Ascending aorta (tissue), 2 donors: ENCODE results near the gene GLRX. TPM values are rescaled to one million over a fixed set of nuclear protein-coding genes. Genes with fewer than 3 reads are reported as not detected.
A peak's percentile ranks its signal among the peaks of the same experiment; 100 is the strongest.

Source experiments
- DNase-seq, 2 donors: peaks; one replicate each; pipeline ENCODE4 v3.0.0-alpha.2; 2019; ENCODE audit warnings: low spot score in 2 of 2
- H3K27ac ChIP-seq, 2 donors: fragments of 200-600 bp; sonication (generic); one replicate each; pipeline ENCODE4 v1.5.1; 2016 to 2017; ENCODE audit warnings: mild to moderate bottlenecking in 1 of 2
- H3K27me3 ChIP-seq: fragments of 200-600 bp; sonication (generic); one replicate; pipeline ENCODE4 v1.5.1; 2017
- H3K36me3 ChIP-seq, 2 donors: fragments of 200-600 bp; sonication (generic); one replicate each; pipeline ENCODE4 v1.5.1; 2016
- H3K4me1 ChIP-seq, 2 donors: fragments of 200-600 bp; sonication (generic); one replicate each; pipeline ENCODE4 v1.5.1; 2016 to 2017; ENCODE audit warnings: mild to moderate bottlenecking in 1 of 2
- H3K4me3 ChIP-seq, 2 donors: fragments of 200-600 bp; sonication (generic); one replicate each; pipeline ENCODE4 v1.5.1; 2016 to 2017; ENCODE audit warnings: mild to moderate bottlenecking in 1 of 2
- H3K9me3 ChIP-seq, 2 donors: fragments of 200-600 bp; sonication (generic); one replicate each; pipeline ENCODE4 v1.5.1; 2016
- intact Hi-C: fragments of 100-400 bp; cut with DNase I; formaldehyde crosslinking; loops from one replicate; pipeline ENCODE4 v1.15.1; 2023
- total RNA-seq: library from RNA; depleted of rRNA; stranded (reverse); fragments of >200 nt; gene quantifications from one replicate; pipeline ENCODE4 v1.1.0, GENCODE V29; 2016
- TF ChIP-seq, protein P1 (sequence below), 3 experiments: fragments of 200-600 bp in 2 of 3; fragments of 450-650 bp in 1 of 3; sonication (generic) in 2 of 3; IDR thresholded peaks; one replicate each; pipeline ENCODE4 v1.5.1; 2016 to 2019; ENCODE audit warnings: antibody characterized with exemption in 3 of 3, mild to moderate bottlenecking in 1 of 3, moderate library complexity in 1 of 3

Gene GLRX
- total RNA-seq, 1 donor from 2014 or later: 18.5 TPM

DNA sequence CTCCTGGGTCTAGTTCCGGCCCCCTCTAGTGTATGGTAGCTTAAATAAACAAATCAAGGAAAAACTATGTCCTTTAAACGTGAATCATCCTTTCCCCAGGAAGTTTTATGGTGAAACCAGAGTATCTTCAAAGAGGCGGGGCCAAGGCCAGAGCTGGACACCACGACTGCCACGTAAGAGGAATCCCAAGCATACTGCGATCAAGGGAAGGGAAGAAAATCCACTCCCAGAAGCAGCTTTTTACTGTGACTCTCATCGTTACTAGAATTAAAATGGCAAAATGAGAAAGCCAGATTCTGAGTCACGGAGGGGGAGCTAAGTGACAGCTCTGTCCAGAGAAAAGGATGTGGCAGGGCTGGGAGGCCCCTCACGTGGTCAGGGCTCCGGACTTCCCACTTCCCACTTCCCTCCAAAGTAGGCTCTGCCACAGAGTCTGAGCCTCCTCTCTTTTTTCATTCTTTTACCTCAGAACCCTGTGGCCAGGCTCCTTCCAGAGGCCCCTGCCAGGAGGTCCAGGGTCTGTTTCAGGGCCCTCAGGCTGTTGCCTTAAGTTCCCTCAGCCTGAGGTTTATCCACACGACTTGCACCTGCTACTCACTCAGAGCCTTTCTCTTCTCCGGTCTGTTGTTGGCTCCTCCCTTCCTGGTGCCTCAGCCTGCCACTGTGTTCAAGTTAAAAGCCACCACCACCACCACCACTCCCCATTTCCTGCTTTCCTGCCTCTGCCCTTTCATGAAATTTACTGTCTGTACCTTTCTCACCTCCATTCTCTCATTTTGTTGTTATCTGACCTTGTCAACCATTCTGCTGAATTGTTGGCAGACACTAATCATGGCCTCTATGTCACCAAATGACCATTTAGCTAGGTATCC is 1.4 kb upstream of the GLRX start:
- H3K27me3 ChIP-seq: no peaks in the 10 kb centered on the region
- TF ChIP-seq, protein P1, sequence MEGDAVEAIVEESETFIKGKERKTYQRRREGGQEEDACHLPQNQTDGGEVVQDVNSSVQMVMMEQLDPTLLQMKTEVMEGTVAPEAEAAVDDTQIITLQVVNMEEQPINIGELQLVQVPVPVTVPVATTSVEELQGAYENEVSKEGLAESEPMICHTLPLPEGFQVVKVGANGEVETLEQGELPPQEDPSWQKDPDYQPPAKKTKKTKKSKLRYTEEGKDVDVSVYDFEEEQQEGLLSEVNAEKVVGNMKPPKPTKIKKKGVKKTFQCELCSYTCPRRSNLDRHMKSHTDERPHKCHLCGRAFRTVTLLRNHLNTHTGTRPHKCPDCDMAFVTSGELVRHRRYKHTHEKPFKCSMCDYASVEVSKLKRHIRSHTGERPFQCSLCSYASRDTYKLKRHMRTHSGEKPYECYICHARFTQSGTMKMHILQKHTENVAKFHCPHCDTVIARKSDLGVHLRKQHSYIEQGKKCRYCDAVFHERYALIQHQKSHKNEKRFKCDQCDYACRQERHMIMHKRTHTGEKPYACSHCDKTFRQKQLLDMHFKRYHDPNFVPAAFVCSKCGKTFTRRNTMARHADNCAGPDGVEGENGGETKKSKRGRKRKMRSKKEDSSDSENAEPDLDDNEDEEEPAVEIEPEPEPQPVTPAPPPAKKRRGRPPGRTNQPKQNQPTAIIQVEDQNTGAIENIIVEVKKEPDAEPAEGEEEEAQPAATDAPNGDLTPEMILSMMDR (IDR thresholded peaks at IDR 0.05): no peak
- no peaks in the 10 kb centered on the region for H3K36me3 ChIP-seq
- intact Hi-C loops: loop anchor here (1.0 kb wide), 1 partner anchor 10 kb away; no protein-coding TSS in a partner anchor
- peak overlapping the region; percentile 44 to 80 for H3K4me3 ChIP-seq
- peak in 1 of 2 donors; percentile 81 for DNase-seq
- H3K27ac ChIP-seq: peak overlapping the region; percentile 78 to 88
- no peaks in the 10 kb centered on the region for H3K9me3 ChIP-seq
- peaks cover 3 to 18% of the 10 kb centered on the region in 2 donors for H3K4me1 ChIP-seq

DNA sequence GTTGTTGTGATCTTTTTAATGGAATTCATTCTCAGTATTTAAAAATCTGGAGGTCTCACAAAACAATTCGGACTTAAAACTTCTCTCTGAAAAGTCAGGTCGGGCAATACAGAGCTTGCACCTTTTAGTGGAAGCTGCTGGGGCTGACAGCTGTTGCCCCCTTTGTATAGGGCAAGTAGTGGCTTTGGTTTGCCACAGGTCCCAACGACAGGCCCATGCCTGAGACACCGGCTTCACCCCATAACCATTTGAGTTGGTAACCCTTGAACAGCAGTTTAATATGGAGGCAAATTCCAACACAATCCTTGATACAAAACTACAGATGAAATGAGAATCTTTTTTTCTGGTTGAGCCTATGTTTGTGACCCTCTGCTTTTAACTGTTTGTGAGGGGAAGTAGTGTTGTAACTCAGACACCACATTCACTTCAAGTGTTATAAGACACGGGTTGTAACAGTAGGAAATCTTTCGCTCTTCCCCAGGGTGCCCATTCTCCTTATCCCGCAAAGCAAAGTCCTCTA is 752 bp upstream of the GLRX start:
- no peak for DNase-seq
- Histone ChIP-seq H3K27me3 (no peaks in the 10 kb centered on the region), H3K4me3 (peak overlapping the region; percentile 44 to 80), H3K27ac (peak overlapping the region; percentile 78 to 88), H3K36me3 (no peaks in the 10 kb centered on the region), H3K9me3 (no peaks in the 10 kb centered on the region), H3K4me1 (peaks cover 3 to 21% of the 10 kb centered on the region in 2 donors)
- intact Hi-C loops: loop anchor here (1.0 kb wide), 1 partner anchor 11 kb away; no protein-coding TSS in a partner anchor
- TF ChIP-seq, protein P1 (IDR thresholded peaks at IDR 0.05): no peak

DNA sequence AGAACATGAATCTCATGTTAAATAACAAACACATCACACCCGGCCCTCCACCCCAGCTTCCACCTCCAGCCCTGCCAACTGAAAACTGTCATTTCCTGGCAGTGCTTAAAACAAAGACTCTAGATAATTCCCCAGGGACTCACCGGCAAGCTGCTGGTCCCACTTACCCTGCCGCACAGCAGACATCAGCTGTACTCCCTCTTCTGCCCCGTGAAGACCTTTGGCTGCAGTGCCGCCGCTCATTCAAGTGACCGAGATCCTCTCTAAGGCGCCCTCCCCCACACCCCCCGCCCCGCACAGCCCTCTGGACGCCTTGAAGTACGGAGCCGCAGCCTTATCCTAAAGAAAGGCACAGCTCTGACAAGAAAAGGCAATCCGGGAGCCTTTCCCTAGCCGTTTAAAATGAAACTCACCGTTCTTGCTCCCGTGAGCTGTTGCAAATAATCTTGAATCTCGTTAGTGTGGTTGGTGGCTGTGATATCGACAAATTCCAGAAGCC is 434 bp downstream of the GLRX start:
- no peaks in the 10 kb centered on the region for H3K27me3 ChIP-seq
- peaks cover 3 to 21% of the 10 kb centered on the region in 2 donors for H3K4me1 ChIP-seq
- peaks cover 4 to 5% of the 10 kb centered on the region in 2 donors for H3K36me3 ChIP-seq
- intact Hi-C loops: no loop called here
- H3K4me3 ChIP-seq: peak overlapping the region; percentile 44 to 80
- TF ChIP-seq, protein P1 (IDR thresholded peaks at IDR 0.05): no peak
- H3K9me3 ChIP-seq: no peaks in the 10 kb centered on the region
- peak overlapping the region; percentile 78 to 88 for H3K27ac ChIP-seq
- no peak for DNase-seq

DNA sequence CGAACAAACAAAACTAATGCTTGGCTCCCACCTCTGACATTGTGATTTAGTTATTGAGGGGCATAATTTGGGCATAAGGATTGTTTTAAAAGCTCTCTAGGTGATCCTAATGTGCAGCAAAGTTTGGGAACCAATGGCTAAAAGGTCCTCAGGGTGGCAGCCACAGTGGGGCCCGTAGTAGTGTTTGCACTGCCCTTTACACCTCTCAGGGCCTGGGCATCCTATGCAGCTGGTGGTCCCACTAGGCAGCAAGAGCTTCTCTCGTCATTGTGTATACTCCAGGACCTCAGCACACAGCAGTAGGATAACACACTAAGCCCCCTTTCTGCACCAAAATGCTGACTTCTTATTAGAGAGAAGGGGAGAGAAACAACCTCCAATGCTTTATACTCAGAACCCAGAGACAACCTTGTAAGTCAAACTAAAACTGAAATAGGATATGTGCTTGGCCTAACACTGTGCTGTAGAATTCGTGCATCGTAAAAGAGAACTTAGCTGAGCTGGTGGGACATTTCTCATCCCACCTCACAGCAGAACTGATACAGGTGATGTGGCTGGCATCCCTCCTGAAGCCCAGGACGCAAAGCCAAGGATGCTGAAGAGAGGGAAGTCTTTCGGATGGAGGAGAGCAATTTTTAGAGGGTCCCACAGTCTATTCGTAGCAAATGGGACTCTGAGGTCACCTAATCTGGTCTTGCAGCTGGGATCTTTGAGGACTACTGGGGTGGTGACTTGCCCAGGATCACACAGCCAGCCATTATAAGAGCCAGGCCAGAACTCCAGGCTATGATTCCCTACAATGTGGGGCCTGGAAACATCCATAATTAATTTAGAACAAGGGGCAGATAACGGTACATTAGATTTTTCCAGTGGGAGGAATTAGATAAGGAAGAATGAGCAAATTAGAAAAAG is 1.2 kb downstream of the GLRX start:
- intact Hi-C loops: no loop called here
- DNase-seq: no peak
- H3K27ac ChIP-seq: peak overlapping the region; percentile 78 to 88
- no peaks in the 10 kb centered on the region for H3K9me3 ChIP-seq
- peaks cover 5 to 13% of the 10 kb centered on the region in 2 donors for H3K36me3 ChIP-seq
- no peaks in the 10 kb centered on the region for H3K27me3 ChIP-seq
- H3K4me1 ChIP-seq: peaks cover 3 to 21% of the 10 kb centered on the region in 2 donors
- H3K4me3 ChIP-seq: peak overlapping the region; percentile 44 to 80
- TF ChIP-seq, protein P1 (IDR thresholded peaks at IDR 0.05): no peak
